Esophagus muscularis mucosa (tissue), 4 donors: ENCODE measurements around the gene FER. TPM values are rescaled to one million over a fixed set of nuclear protein-coding genes. Genes with fewer than 3 reads are reported as not detected.
"Not testable (repeated sequence)": the region's sequence is repeated elsewhere in the genome, so short reads cannot be mapped to it uniquely, and the experiment has no call there.

Source experiments
- DNase-seq: peaks from one replicate; pipeline ENCODE4 v3.0.0-alpha.2; 2017; ENCODE audit errors: extremely low spot score
- H3K27ac ChIP-seq, 4 donors: fragments of 200-600 bp; sonication (generic); replicated peaks in 1 of 4; 1 replicate in 3 of 4; 2 replicates in 1 of 4; pipeline ENCODE4 v1.5.1; 2016 to 2019; ENCODE audit warnings: mild to moderate bottlenecking in 1 of 4
- H3K27me3 ChIP-seq, 4 donors: fragments of 200-600 bp; sonication (generic); one replicate each; pipeline versions ENCODE4 v1.5.1 to v1.6.0; 2016 to 2019
- H3K36me3 ChIP-seq, 4 donors: fragments of 200-600 bp; sonication (generic); one replicate each; pipeline ENCODE4 v1.5.1; 2016 to 2019
- H3K4me1 ChIP-seq, 4 donors: fragments of 200-600 bp; sonication (generic); one replicate each; pipeline ENCODE4 v1.5.1; 2016 to 2019
- H3K4me3 ChIP-seq, 4 donors: fragments of 200-600 bp; sonication (generic); 1 replicate in 2 of 4; 2 replicates in 2 of 4; pipeline ENCODE4 v1.5.1; 2016 to 2019; ENCODE audit warnings: mild to moderate bottlenecking in 4 of 4, moderate library complexity in 1 of 4
- H3K9me3 ChIP-seq, 4 donors: fragments of 200-600 bp; sonication (generic); 1 replicate in 3 of 4; 2 replicates in 1 of 4; pipeline ENCODE4 v1.5.1; 2016 to 2019
- EP300 ChIP-seq: sonication (generic); formaldehyde crosslinking; IDR thresholded peaks from one replicate; pipeline ENCODE4 v1.6.1; 2017; ENCODE audit warnings: antibody characterized with exemption
- POLR2A ChIP-seq: fragments of 450-650 bp; IDR thresholded peaks from one replicate; pipeline ENCODE4 v1.6.1; 2017; ENCODE audit warnings: antibody characterized with exemption, moderate library complexity, mild to moderate bottlenecking, low read depth
- POLR2AphosphoS5 ChIP-seq, 2 donors: sonication (generic); formaldehyde crosslinking; IDR thresholded peaks; one replicate each; pipeline ENCODE4 v1.6.1; 2017; ENCODE audit warnings: antibody characterized with exemption in 2 of 2
- WGBS: methylation state at CpG from one replicate; pipeline ENCODE4 v1.1.5; 2018; 5-methylcytosine and 5-hydroxymethylcytosine counted together
- intact Hi-C: fragments of 100-400 bp; cut with DNase I; formaldehyde crosslinking; loops from one replicate; pipeline ENCODE4 v1.15.1; 2023
- total RNA-seq, 4 donors: library from RNA; depleted of rRNA; stranded (reverse); fragments of >200 nt; gene quantifications; one replicate each; pipeline versions ENCODE4 v1.1.0 to v1.2.1, GENCODE V29; 2016
- TF ChIP-seq, protein P1 (sequence below), 3 experiments: fragments of 200-600 bp in 2 of 3; fragments of 450-650 bp in 1 of 3; sonication (generic) in 2 of 3; IDR thresholded peaks; one replicate each; pipeline ENCODE4 v1.5.1; 2017 to 2019; ENCODE audit warnings: antibody characterized with exemption in 3 of 3, mild to moderate bottlenecking in 2 of 3, moderate library complexity in 1 of 3

The FER gene
- total RNA-seq, 4 donors from 2014 or later, result 17.6 to 32.8 (median 25.4) TPM

DNA sequence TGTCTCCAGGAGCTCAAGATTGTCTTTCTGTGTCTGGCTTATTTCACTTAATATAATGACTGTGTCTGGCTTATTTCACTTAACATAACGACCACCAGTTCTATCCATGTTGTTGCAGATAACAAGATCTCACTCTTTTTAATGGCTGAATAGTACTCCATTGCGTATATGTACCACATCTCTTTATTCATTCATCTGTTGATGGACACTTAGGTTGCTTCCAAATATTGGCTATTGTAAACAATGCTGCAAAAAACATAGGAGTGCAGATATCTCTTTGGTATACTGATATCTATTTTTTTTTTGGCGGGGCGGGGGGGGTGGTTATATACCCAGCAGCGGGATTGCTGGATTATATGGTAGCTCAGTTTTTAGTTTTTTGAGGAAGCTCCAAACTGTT is 45.5 kb downstream of the FER start:
- intact Hi-C loops, result no loop called here
- Histone ChIP-seq H3K4me1 (peaks cover 1 to 11% (median 4%) of the 10 kb centered on the region in 4 donors), H3K27me3 (no peaks in the 10 kb centered on the region), H3K9me3 (no peaks in the 10 kb centered on the region), H3K36me3 (no peaks in the 10 kb centered on the region), H3K4me3 (no peak overlapping the region), H3K27ac (no peak overlapping the region)
- TF ChIP-seq POLR2A (no peak), EP300 (no peak), POLR2AphosphoS5 (IDR thresholded peaks at IDR 0.05) (no peak)
- TF ChIP-seq, protein P1, sequence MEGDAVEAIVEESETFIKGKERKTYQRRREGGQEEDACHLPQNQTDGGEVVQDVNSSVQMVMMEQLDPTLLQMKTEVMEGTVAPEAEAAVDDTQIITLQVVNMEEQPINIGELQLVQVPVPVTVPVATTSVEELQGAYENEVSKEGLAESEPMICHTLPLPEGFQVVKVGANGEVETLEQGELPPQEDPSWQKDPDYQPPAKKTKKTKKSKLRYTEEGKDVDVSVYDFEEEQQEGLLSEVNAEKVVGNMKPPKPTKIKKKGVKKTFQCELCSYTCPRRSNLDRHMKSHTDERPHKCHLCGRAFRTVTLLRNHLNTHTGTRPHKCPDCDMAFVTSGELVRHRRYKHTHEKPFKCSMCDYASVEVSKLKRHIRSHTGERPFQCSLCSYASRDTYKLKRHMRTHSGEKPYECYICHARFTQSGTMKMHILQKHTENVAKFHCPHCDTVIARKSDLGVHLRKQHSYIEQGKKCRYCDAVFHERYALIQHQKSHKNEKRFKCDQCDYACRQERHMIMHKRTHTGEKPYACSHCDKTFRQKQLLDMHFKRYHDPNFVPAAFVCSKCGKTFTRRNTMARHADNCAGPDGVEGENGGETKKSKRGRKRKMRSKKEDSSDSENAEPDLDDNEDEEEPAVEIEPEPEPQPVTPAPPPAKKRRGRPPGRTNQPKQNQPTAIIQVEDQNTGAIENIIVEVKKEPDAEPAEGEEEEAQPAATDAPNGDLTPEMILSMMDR (IDR thresholded peaks at IDR 0.05), result no peak
- DNase-seq, result no peak
- WGBS, result 99% methylated on average over 5 of the region's 5 CpGs

DNA sequence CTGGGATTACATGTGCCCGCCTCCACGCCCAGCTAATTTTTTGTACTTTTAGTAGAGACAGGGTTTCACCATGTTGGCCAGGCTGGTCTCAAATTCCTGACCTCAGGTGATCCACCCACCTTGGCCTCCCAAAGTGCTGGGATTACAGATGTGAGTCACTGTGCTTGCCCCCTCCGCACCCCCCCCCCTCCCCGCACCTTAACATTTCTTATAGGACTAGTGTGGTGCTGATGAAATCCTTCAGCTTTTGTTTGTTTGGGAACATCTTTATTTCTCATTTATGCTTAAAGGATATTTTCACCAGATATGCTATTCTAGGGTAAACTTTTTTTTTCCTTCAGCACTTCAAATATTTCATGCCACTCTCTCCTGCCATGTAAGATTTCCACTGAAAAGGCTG is 46.7 kb downstream of the FER start:
- DNase-seq, H3K36me3 ChIP-seq, H3K4me1 ChIP-seq, H3K9me3 ChIP-seq, H3K4me3 ChIP-seq, intact Hi-C loops, H3K27ac ChIP-seq, H3K27me3 ChIP-seq: not testable (repeated sequence)
- WGBS, result 98% methylated on average over 4 of the region's 4 CpGs

DNA sequence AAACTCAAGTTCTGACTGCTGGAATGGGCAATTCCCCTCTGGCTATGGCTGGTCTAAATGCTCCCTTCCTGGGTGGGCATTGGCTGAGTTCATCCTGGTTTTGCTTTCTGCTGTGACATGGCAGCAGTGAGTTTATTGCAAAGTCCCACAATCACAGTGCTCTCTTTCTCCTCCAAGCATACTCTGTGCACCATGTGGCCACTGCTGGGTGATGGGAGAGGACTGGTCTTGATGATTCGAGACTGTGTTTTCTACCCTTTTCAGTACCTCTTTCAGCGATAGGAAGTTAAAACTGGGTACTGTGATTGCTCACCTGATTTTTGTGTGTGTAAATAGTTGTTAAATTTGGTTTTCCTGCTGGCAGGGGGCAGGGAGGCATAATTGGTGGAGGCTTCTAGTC is 49.7 kb downstream of the FER start:
- peaks cover 0 to 7% (median 3%) of the 10 kb centered on the region in 4 donors for H3K36me3 ChIP-seq
- WGBS, result 88% methylated on average over 2 of the region's 2 CpGs
- H3K27ac ChIP-seq, result no peak overlapping the region
- H3K9me3 ChIP-seq, result no peaks in the 10 kb centered on the region
- TF ChIP-seq EP300 (no peak), POLR2A (no peak), POLR2AphosphoS5 (IDR thresholded peaks at IDR 0.05) (no peak)
- TF ChIP-seq, protein P1 (IDR thresholded peaks at IDR 0.05), result no peak
- H3K4me1 ChIP-seq, result peaks cover 0 to 4% (median 0%) of the 10 kb centered on the region in 4 donors
- no peak for DNase-seq
- H3K4me3 ChIP-seq, result no peak overlapping the region
- intact Hi-C loops, result no loop called here
- no peaks in the 10 kb centered on the region for H3K27me3 ChIP-seq

DNA sequence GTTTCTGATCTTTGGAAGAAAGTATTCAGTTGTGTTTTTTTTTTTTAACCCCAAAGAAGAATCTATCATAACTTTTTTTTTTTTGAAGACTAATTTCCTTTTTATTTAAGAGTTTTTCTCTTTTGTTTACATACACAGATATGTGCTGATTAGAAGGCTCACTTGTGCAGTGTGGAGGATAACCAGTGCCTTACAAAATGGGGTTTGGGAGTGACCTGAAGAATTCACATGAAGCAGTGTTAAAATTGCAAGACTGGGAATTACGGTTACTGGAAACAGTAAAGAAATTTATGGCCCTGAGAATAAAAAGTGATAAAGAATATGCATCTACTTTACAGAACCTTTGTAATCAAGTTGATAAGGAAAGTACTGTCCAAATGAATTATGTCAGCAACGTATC is 50.3 kb downstream of the FER start:
- Histone ChIP-seq H3K4me3 (no peak overlapping the region), H3K27ac (no peak overlapping the region), H3K36me3 (peaks cover 0 to 7% (median 3%) of the 10 kb centered on the region in 4 donors), H3K4me1 (peaks cover 0 to 4% (median 0%) of the 10 kb centered on the region in 4 donors), H3K9me3 (no peaks in the 10 kb centered on the region), H3K27me3 (no peaks in the 10 kb centered on the region)
- no peak for DNase-seq
- TF ChIP-seq POLR2AphosphoS5 (IDR thresholded peaks at IDR 0.05) (no peak), POLR2A (no peak), EP300 (no peak)
- TF ChIP-seq, protein P1 (IDR thresholded peaks at IDR 0.05), result no peak
- intact Hi-C loops, result no loop called here
- WGBS, result 80% methylated on average over 2 of the region's 2 CpGs

DNA sequence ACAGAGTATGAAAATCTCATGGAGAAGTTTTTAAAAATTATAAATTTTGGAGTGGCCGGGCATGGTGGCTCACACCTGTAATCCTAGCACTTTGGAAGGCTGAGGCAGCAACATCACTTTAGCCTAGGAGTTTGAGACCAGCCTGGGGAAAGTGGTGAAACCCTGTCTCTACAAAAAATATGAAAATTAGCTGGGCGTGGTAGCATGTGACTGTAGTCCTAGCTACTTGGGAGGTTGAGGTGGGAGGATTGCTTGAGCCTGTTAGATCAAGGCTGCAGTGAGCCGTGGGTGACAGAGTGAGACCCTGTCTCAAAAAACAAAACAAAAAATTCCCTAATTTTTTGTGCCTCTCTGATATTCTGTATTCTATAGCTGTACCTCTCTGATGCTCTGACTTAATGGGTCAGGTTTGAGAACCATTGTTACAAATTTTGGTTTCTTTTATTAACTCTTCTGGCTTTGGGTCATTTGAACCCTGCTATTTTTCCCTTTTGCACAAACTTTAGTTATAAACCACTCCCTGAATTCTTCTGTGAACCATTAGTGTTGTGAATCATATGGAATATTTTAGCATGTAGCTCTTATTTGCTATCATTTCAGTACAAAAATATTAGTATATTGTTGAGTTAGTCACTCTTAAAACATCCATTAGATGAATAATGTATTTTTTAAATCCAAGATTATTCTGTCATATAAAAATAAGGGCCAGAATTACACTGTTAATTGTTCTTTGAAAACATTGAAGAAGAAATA is 51.0 kb downstream of the FER start:
- intact Hi-C loops, result no loop called here
- Histone ChIP-seq H3K36me3 (peaks cover 0 to 7% (median 3%) of the 10 kb centered on the region in 4 donors), H3K4me1 (peaks cover 0 to 4% (median 0%) of the 10 kb centered on the region in 4 donors), H3K27me3 (no peaks in the 10 kb centered on the region), H3K9me3 (peaks cover 0 to 7% (median 6%) of the 10 kb centered on the region in 4 donors), H3K4me3 (no peak overlapping the region), H3K27ac (no peak overlapping the region)
- TF ChIP-seq, protein P1 (IDR thresholded peaks at IDR 0.05), result no peak
- TF ChIP-seq POLR2A (no peak), EP300 (no peak)
- DNase-seq, result no peak
- 96% methylated on average over 3 of the region's 3 CpGs for WGBS
